Endothelial cell of umbilical vein (primary cell): ENCODE measurements around the gene SESN3. TPM values are rescaled to one million over a fixed set of nuclear protein-coding genes. Genes with fewer than 3 reads are reported as not detected.

Experiments
- BruUV-seq: library from RNA; stranded (reverse); fragments of 400-500 nt; replicated peaks from 2 replicates; lab custom pipeline; 2021; lab: Mats Ljungman, UMichigan
- CTCF ChIA-PET: fragments of 300-600, 350-600 bp; sonication (Branson Sonifier 250); formaldehyde crosslinking; loops from one replicate; lab custom pipeline; 2021; ENCODE audit warnings: antibody characterized with exemption, inconsistent platforms; lab: Charles Lee
- POLR2A ChIA-PET: fragments of 300-600, 350-600 bp; sonication (Branson Sonifier 250); formaldehyde crosslinking; loops from one replicate; lab custom pipeline; 2021; ENCODE audit warnings: antibody characterized with exemption, inconsistent platforms; lab: Charles Lee
- DNase-seq: peaks from one replicate; pipeline ENCODE4 v3.0.0-alpha.2; 2011; ENCODE audit warnings: low read depth, low spot score
- FAIRE-seq: peaks from 2 replicates; lab custom pipeline; 2011; peaks lifted over from hg19 to GRCh38; lab: Jason Lieb, UNC
- H2AFZ ChIP-seq: 2 replicates; pipeline ENCODE4 v1.6.0; 2012; ENCODE audit warnings: low read depth, low read length, control low read depth, inconsistent platforms
- H3K27ac ChIP-seq: 2 replicates; pipeline ENCODE4 v1.5.1; 2011; ENCODE audit warnings: low read depth, mild to moderate bottlenecking, control low read depth, low read length, moderate library complexity; ENCODE audit not compliant: insufficient read depth
- H3K27me3 ChIP-seq, 2 experiments: 2 replicates each; pipeline versions ENCODE4 v1.6.0 to v1.6.1; 2011; ENCODE audit warnings: low read length in 2 of 2, mixed read lengths in 1 of 2; ENCODE audit not compliant: control insufficient read depth in 2 of 2, insufficient read depth in 2 of 2
- H3K36me3 ChIP-seq, 2 experiments: 2 replicates in 1 of 2; 3 replicates in 1 of 2; pipeline ENCODE4 v1.5.1; 2011; ENCODE audit warnings: low read length in 2 of 2, mild to moderate bottlenecking in 1 of 2, moderate library complexity in 1 of 2; ENCODE audit not compliant: control insufficient read depth in 2 of 2, insufficient read depth in 2 of 2; ENCODE audit errors: extremely low read depth in 1 of 2
- H3K4me1 ChIP-seq: 3 replicates; pipeline ENCODE4 v1.5.1; 2011; ENCODE audit warnings: mild to moderate bottlenecking, low read length; ENCODE audit not compliant: control insufficient read depth, insufficient read depth; ENCODE audit errors: extremely low read depth
- H3K4me2 ChIP-seq: 2 replicates; pipeline ENCODE4 v1.6.1; 2011; ENCODE audit warnings: low read length, control low read depth, mixed read lengths; ENCODE audit not compliant: insufficient read depth
- H3K4me3 ChIP-seq, 3 experiments: fragments of 200-600 bp in 1 of 3; sonication (generic), shearing (Covaris generic) in 1 of 3; replicated peaks in 1 of 3; 2 replicates each; pipeline ENCODE4 v1.5.1; 2011 to 2016; ENCODE audit warnings: control low read depth in 3 of 3, low read length in 3 of 3, mild to moderate bottlenecking in 2 of 3, inconsistent platforms in 1 of 3, low read depth in 1 of 3, moderate library complexity in 1 of 3; ENCODE audit not compliant: insufficient read depth in 1 of 3
- H3K79me2 ChIP-seq: 2 replicates; pipeline ENCODE4 v1.6.0; 2012; ENCODE audit warnings: low read length, inconsistent platforms; ENCODE audit not compliant: control insufficient read depth, insufficient read depth
- H3K9ac ChIP-seq: replicated peaks from 2 replicates; pipeline ENCODE3; 2011; ENCODE audit warnings: low read length, control low read depth; ENCODE audit not compliant: insufficient read depth; ENCODE audit errors: extremely low read depth
- H3K9me1 ChIP-seq: replicated peaks from 3 replicates; pipeline ENCODE4 v1.6.0; 2011; ENCODE audit warnings: mild to moderate bottlenecking, low read length; ENCODE audit not compliant: control insufficient read depth, insufficient read depth; ENCODE audit errors: extremely low read depth
- H3K9me3 ChIP-seq: replicated peaks from 2 replicates; pipeline ENCODE4 v1.5.1; 2012; ENCODE audit warnings: low read length, inconsistent platforms; ENCODE audit not compliant: control insufficient read depth, insufficient read depth
- H4K20me1 ChIP-seq: replicated peaks from 2 replicates; pipeline ENCODE3; 2011; ENCODE audit warnings: mild to moderate bottlenecking, low read length; ENCODE audit not compliant: control insufficient read depth, insufficient read depth; ENCODE audit errors: extremely low read depth
- EZH2 ChIP-seq: IDR thresholded peaks from 2 replicates; pipeline ENCODE4 v1.6.1; 2012; ENCODE audit warnings: borderline replicate concordance, low read depth, mild to moderate bottlenecking, moderate library complexity, low read length, inconsistent platforms; ENCODE audit not compliant: severe bottlenecking
- FOS ChIP-seq: IDR thresholded peaks from 2 replicates; pipeline ENCODE4 v1.6.1; 2011; ENCODE audit warnings: mild to moderate bottlenecking, low read length, moderate library complexity, borderline replicate concordance; ENCODE audit not compliant: insufficient read depth
- GATA2 ChIP-seq: IDR thresholded peaks from 2 replicates; pipeline ENCODE4 v1.7.0; 2011; ENCODE audit warnings: low read depth, mild to moderate bottlenecking, moderate library complexity, mixed read lengths, low read length; ENCODE audit not compliant: insufficient read length, insufficient read depth
- JUN ChIP-seq: IDR thresholded peaks from 2 replicates; pipeline ENCODE4 v1.6.1; 2011; ENCODE audit warnings: borderline replicate concordance, low read depth; ENCODE audit not compliant: insufficient read length, insufficient read depth
- MYC ChIP-seq: IDR thresholded peaks from one replicate; pipeline ENCODE4 v1.6.1; 2011; ENCODE audit warnings: mild to moderate bottlenecking, low read depth, low read length
- POLR2A ChIP-seq: IDR thresholded peaks from 2 replicates; pipeline ENCODE4 v1.6.1; 2012; ENCODE audit warnings: low read depth, mild to moderate bottlenecking, control low read depth, low read length
- POLR2AphosphoS5 ChIP-seq: IDR thresholded peaks from 2 replicates; pipeline ENCODE4 v1.6.1; 2012; ENCODE audit warnings: low read depth, mild to moderate bottlenecking, control low read depth, low read length, moderate library complexity; ENCODE audit not compliant: insufficient read depth
- dilution Hi-C: fragments of 300-500 bp; cut with MboI; formaldehyde crosslinking; loops from one replicate; pipeline ENCODE4 v1.15.0; 2019; ENCODE audit warnings: low sequenced_read_pairs; ENCODE audit not compliant: extremely low pct_ligation_motif_present
- intact Hi-C: fragments of 100-400 bp; cut with micrococcal nuclease; formaldehyde crosslinking; loops from one replicate; pipeline ENCODE4 v1.10.0; 2022
- polyA plus RNA-seq, 4 experiments: library from polyadenylated mRNA; depleted of rRNA in 3 of 4; stranded (reverse) in 3 of 4; unstranded in 1 of 4; fragments of >200 nt; gene quantifications; 2 replicates each; pipeline versions ENCODE4 v1.2.1 to v1.2.3, GENCODE V29; 2011 to 2012; ENCODE audit warnings: missing spikeins in 1 of 4
- total RNA-seq: library from RNA; stranded (reverse); gene quantifications from 2 replicates; pipeline ENCODE4 v1.2.3, GENCODE V29; 2021
- TF ChIP-seq, protein P1 (sequence below), 2 donors: IDR thresholded peaks; 1 replicate in 1 of 2; 2 replicates in 1 of 2; pipeline ENCODE4 v1.5.1; 2011; ENCODE audit warnings: low read length in 2 of 2, mild to moderate bottlenecking in 2 of 2, moderate library complexity in 2 of 2, control low read depth in 1 of 2, inconsistent platforms in 1 of 2, low read depth in 1 of 2; ENCODE audit not compliant: insufficient read depth in 1 of 2; ENCODE audit errors: extremely low read depth in 1 of 2
- TF ChIP-seq, protein P2 (sequence below): IDR thresholded peaks from 2 replicates; pipeline ENCODE4 v1.6.1; 2011; ENCODE audit not compliant: insufficient read depth, insufficient read length

Gene SESN3
- total and polyA plus RNA-seq, 2 donors (not counting 3 experiments of a cell fraction or from before 2014, with no cell fraction given) = 1.6 to 6.9 TPM

DNA sequence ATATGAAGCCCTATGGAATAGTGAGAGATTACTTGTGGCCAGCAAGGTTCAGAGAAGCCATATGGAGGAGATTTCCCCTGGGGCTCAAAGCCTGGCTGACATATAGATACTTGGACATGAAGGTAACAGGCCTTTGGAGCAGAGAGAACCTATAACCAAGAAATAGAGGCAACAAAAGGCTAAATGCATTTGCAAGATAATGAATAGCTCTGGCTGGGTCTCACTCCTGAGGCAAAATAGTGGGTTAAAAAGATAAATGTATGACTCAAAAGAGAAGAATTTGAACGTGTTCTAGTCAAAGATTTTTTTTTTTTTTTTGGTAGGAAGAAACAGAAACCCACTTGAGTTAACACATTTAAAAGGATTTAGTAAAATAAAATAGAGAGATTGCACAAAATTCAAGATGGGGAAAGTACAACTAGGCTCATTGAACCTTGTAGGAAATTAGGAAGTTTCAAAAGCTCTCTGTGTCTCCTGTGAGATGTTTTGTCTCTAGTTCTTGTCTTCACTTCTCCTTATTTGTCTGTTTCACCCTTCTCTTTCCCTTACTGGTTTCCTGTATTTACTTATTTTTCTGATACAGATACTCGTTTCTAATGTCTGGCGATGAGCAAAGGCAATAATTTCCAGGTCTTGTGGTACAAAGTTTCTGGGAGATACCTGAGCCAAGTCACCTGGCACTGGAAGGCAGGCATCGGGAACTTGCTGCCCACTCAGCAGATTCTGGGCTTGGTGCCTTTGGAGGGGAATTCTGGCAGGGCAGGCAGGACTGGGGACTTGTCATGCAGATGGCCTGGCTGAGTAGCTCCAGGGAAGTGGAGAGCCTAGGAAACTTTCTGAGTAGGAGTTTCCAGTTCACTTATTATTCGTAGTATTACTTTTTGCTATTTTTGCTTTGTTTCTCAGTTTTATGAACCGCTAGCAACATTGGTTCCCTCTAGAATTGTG is 49.2 kb upstream of the SESN3 start:
- no peak overlapping the region for H3K27ac ChIP-seq

More for the DNA sequence above, 49.2 kb upstream of the SESN3 start:
- intact Hi-C loops (no loop called here), dilution Hi-C loops (no loop called here)
- H3K4me2 ChIP-seq = no peak overlapping the region
- ChIA-PET POLR2A (no interaction called here), CTCF (no interaction called here)
- no peaks in the 10 kb centered on the region for H4K20me1 ChIP-seq
- FAIRE-seq (no peak), DNase-seq (no peak)
- H3K9me1 ChIP-seq = no peaks in the 10 kb centered on the region
- H3K79me2 ChIP-seq = no peaks in the 10 kb centered on the region
- H2AFZ ChIP-seq = no peak overlapping the region
- no peaks in the 10 kb centered on the region for H3K36me3 ChIP-seq
- H3K27me3 ChIP-seq = no peaks in the 10 kb centered on the region
- TF ChIP-seq POLR2A (no peak), GATA2 (no peak), EZH2 (no peak), POLR2AphosphoS5 (no peak), MYC (no peak), FOS (no peak), JUN (no peak)
- TF ChIP-seq, protein P1, sequence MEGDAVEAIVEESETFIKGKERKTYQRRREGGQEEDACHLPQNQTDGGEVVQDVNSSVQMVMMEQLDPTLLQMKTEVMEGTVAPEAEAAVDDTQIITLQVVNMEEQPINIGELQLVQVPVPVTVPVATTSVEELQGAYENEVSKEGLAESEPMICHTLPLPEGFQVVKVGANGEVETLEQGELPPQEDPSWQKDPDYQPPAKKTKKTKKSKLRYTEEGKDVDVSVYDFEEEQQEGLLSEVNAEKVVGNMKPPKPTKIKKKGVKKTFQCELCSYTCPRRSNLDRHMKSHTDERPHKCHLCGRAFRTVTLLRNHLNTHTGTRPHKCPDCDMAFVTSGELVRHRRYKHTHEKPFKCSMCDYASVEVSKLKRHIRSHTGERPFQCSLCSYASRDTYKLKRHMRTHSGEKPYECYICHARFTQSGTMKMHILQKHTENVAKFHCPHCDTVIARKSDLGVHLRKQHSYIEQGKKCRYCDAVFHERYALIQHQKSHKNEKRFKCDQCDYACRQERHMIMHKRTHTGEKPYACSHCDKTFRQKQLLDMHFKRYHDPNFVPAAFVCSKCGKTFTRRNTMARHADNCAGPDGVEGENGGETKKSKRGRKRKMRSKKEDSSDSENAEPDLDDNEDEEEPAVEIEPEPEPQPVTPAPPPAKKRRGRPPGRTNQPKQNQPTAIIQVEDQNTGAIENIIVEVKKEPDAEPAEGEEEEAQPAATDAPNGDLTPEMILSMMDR (IDR thresholded peaks at IDR 0.05; ENCODE audit: extremely low read depth in 1 of 2, insufficient read depth in 1 of 2, low read depth in 1 of 2, low read length in 2 of 2) = no peak
- TF ChIP-seq, protein P2, sequence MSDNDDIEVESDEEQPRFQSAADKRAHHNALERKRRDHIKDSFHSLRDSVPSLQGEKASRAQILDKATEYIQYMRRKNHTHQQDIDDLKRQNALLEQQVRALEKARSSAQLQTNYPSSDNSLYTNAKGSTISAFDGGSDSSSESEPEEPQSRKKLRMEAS = no peak
- no peaks in the 10 kb centered on the region for H3K4me1 ChIP-seq
- H3K9me3 ChIP-seq = no peaks in the 10 kb centered on the region
- no peak overlapping the region for H3K4me3 ChIP-seq
- BruUV-seq = no TSS peak
- no peak overlapping the region for H3K9ac ChIP-seq
